K562 (cell line): Measurements from ENCODE around the gene PCDHGA7.

Experiments
- ADNP ChIP-seq: fragments of 200-800 bp; sonication (Bioruptor generic); IDR thresholded peaks from 2 replicates; pipeline ENCODE4 v1.6.1; 2016; ENCODE audit warnings: missing genetic modification characterization, missing compliant biosample characterization
- CREM ChIP-seq: IDR thresholded peaks from 2 replicates; pipeline ENCODE4 v1.6.1; 2014; ENCODE audit warnings: antibody characterized with exemption, low read depth
- POLR2A ChIP-seq: fragments of 450-650 bp; conservative IDR thresholded peaks from 2 replicates; pipeline ENCODE4 v1.6.1; 2016
- POLR2AphosphoS2 ChIP-seq: IDR thresholded peaks from 2 replicates; pipeline ENCODE4 v1.6.1; 2012; ENCODE audit warnings: low read length, improper control_type of control experiment
- RBFOX2 ChIP-seq: fragments of 200-400 bp; formaldehyde crosslinking; IDR thresholded peaks from 2 replicates; pipeline ENCODE4 v1.6.1; 2017; ENCODE audit warnings: low read depth, mild to moderate bottlenecking, low read length, moderate library complexity
- SIRT6 ChIP-seq: IDR thresholded peaks from one replicate; pipeline ENCODE4 v1.6.1; 2012; ENCODE audit warnings: low read depth, mild to moderate bottlenecking, control low read depth, inconsistent platforms, low read length, moderate library complexity
- SMAD4 ChIP-seq: fragments of 250-450 bp; sonication (Bioruptor Pico); conservative IDR thresholded peaks from 2 replicates; pipeline ENCODE4 v1.8.0; 2021; ENCODE audit warnings: inconsistent platforms, mild to moderate bottlenecking, moderate library complexity
- SPI1 ChIP-seq: IDR thresholded peaks from 2 replicates; pipeline ENCODE4 v1.6.1; 2011; ENCODE audit warnings: low read depth, low read length, control low read depth, borderline replicate concordance
- ZNF224 ChIP-seq: sonication (generic); formaldehyde crosslinking; IDR thresholded peaks from 2 replicates; pipeline ENCODE4 v1.8.0; 2022; ENCODE audit warnings: mild to moderate bottlenecking, missing genetic modification reagents
- TF ChIP-seq, protein P1 (sequence below): fragments of 450-650 bp; IDR thresholded peaks from 2 replicates; pipeline ENCODE4 v1.6.1; 2017; ENCODE audit warnings: antibody characterized with exemption, mild to moderate bottlenecking
- TF ChIP-seq, protein P2 (sequence below), 2 experiments: fragments of 450-650 bp in 1 of 2; sonication (generic) in 1 of 2; formaldehyde crosslinking in 1 of 2; IDR thresholded peaks in 1 of 2; conservative IDR thresholded peaks in 1 of 2; 2 replicates each; pipeline versions ENCODE4 v1.6.1 to v1.8.1; 2016 to 2023; ENCODE audit warnings: mild to moderate bottlenecking in 2 of 2, moderate library complexity in 2 of 2, inconsistent platforms in 1 of 2, missing genetic modification reagents in 1 of 2
- TF ChIP-seq, protein P3 (sequence below): fragments of 250-450 bp; sonication (Bioruptor Pico); IDR thresholded peaks from 2 replicates; pipeline ENCODE4 v1.5.0; 2020; ENCODE audit warnings: mild to moderate bottlenecking, borderline replicate concordance

DNA sequence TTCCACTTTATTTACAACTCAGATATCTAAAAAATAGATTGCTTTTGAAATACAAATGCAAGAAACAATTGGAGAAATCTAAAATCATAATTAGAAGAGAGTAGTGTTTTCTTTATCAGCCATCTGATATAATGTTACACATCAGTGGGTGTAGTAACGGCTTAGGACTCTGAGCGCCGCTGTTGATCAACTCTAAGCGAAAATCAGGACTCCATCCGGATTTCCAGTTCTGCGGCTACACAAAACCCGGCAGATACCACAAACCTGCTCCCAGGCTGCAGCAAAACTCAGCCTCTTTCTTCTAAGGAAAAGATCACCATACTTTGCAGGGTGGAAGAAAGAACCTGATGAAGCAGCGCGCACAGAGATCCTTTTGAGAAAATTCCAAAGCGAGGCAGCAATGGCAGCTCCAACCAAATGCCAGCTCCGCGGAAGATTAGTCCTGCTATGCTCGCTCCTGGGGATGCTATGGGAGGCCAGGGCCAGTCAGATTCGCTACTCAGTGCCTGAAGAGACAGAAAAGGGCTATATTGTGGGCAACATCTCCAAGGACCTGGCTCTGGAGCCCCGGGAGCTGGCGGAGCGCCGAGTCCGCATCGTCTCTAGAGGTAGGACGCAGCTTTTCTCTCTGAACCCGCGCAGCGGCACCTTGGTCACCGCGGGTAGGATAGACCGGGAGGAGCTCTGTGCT lies 20.2 kb downstream of the PCDHGA7 start, which contains the start of gene PCDHGA9:
- TF ChIP-seq, protein P1, sequence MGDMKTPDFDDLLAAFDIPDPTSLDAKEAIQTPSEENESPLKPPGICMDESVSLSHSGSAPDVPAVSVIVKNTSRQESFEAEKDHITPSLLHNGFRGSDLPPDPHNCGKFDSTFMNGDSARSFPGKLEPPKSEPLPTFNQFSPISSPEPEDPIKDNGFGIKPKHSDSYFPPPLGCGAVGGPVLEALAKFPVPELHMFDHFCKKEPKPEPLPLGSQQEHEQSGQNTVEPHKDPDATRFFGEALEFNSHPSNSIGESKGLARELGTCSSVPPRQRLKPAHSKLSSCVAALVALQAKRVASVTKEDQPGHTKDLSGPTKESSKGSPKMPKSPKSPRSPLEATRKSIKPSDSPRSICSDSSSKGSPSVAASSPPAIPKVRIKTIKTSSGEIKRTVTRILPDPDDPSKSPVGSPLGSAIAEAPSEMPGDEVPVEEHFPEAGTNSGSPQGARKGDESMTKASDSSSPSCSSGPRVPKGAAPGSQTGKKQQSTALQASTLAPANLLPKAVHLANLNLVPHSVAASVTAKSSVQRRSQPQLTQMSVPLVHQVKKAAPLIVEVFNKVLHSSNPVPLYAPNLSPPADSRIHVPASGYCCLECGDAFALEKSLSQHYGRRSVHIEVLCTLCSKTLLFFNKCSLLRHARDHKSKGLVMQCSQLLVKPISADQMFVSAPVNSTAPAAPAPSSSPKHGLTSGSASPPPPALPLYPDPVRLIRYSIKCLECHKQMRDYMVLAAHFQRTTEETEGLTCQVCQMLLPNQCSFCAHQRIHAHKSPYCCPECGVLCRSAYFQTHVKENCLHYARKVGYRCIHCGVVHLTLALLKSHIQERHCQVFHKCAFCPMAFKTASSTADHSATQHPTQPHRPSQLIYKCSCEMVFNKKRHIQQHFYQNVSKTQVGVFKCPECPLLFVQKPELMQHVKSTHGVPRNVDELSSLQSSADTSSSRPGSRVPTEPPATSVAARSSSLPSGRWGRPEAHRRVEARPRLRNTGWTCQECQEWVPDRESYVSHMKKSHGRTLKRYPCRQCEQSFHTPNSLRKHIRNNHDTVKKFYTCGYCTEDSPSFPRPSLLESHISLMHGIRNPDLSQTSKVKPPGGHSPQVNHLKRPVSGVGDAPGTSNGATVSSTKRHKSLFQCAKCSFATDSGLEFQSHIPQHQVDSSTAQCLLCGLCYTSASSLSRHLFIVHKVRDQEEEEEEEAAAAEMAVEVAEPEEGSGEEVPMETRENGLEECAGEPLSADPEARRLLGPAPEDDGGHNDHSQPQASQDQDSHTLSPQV, result no peak
- no peak for TF ChIP-seq SPI1
- TF ChIP-seq POLR2A, result no peak
- no peak for TF ChIP-seq SIRT6
- no peak for TF ChIP-seq ZNF224 (CRISPR knock-in tag)
- TF ChIP-seq POLR2AphosphoS2, result no peak
- no peak for TF ChIP-seq ADNP (tag)
- no peak for TF ChIP-seq RBFOX2
- no peak for TF ChIP-seq SMAD4 (CRISPR knock-in tag)
- TF ChIP-seq, protein P2, sequence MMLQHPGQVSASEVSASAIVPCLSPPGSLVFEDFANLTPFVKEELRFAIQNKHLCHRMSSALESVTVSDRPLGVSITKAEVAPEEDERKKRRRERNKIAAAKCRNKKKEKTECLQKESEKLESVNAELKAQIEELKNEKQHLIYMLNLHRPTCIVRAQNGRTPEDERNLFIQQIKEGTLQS (IDR thresholded peaks at IDR 0.05), result no peak
- TF ChIP-seq, protein P2 (CRISPR knock-in tag; conservative IDR thresholded peaks at IDR 0.05), result no peak
- TF ChIP-seq, protein P3, sequence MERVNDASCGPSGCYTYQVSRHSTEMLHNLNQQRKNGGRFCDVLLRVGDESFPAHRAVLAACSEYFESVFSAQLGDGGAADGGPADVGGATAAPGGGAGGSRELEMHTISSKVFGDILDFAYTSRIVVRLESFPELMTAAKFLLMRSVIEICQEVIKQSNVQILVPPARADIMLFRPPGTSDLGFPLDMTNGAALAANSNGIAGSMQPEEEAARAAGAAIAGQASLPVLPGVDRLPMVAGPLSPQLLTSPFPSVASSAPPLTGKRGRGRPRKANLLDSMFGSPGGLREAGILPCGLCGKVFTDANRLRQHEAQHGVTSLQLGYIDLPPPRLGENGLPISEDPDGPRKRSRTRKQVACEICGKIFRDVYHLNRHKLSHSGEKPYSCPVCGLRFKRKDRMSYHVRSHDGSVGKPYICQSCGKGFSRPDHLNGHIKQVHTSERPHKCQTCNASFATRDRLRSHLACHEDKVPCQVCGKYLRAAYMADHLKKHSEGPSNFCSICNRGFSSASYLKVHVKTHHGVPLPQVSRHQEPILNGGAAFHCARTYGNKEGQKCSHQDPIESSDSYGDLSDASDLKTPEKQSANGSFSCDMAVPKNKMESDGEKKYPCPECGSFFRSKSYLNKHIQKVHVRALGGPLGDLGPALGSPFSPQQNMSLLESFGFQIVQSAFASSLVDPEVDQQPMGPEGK (CRISPR knock-in tag), result no peak
- no peak for TF ChIP-seq CREM
